Activated T-helper 17 cell treated with anti-CD3 and anti-CD28 coated beads, Interleukin-2, amount 50 U/mL, for 72 hours (primary cell): ENCODE measurements around the gene NELL1. TPM values are rescaled to one million over a fixed set of nuclear protein-coding genes. Genes with fewer than 3 reads are reported as not detected.

Source experiments
- ATAC-seq: fragments of 150-1000 bp; cut with Tn5 transposase; replicated peaks from 2 replicates; pipeline ENCODE4 v1.10.0; 2021; ENCODE audit warnings: mild to moderate bottlenecking, moderate library complexity
- H3K27ac Mint-ChIP-seq: one replicate; pipeline ENCODE4 v1.8.0; 2022; ENCODE audit warnings: mixed read lengths
- H3K27me3 Mint-ChIP-seq: one replicate; pipeline ENCODE4 v1.8.0; 2022; ENCODE audit warnings: mixed read lengths
- H3K36me3 Mint-ChIP-seq: one replicate; pipeline ENCODE4 v1.8.0; 2022; ENCODE audit warnings: low read depth, mild to moderate bottlenecking, mixed read lengths
- H3K4me1 Mint-ChIP-seq: one replicate; pipeline ENCODE4 v1.8.0; 2022; ENCODE audit warnings: mixed read lengths
- H3K4me3 Mint-ChIP-seq: one replicate; pipeline ENCODE4 v1.8.0; 2022; ENCODE audit warnings: mild to moderate bottlenecking, mixed read lengths
- H3K9me3 Mint-ChIP-seq: one replicate; pipeline ENCODE4 v1.8.0; 2022; ENCODE audit warnings: mixed read lengths
- total RNA-seq, 2 donors: library from RNA; stranded (reverse); gene quantifications; one replicate each; pipeline ENCODE4 v1.2.3, GENCODE V29; 2022

NELL1 gene
- total RNA-seq, 2 donors from 2014 or later, result not detected

GRCh38 chr11:21464601-21465193, 795.3 kb downstream of the NELL1 start:
- no peaks in the 10 kb centered on the region for H3K27me3 Mint-ChIP-seq
- no peaks in the 10 kb centered on the region for H3K36me3 Mint-ChIP-seq
- H3K4me1 Mint-ChIP-seq, result no peaks in the 10 kb centered on the region
- no peak overlapping the region for H3K27ac Mint-ChIP-seq
- H3K9me3 Mint-ChIP-seq, result peaks cover 4% of the 10 kb centered on the region
- ATAC-seq, result no peak
- H3K4me3 Mint-ChIP-seq, result no peak overlapping the region

DNA sequence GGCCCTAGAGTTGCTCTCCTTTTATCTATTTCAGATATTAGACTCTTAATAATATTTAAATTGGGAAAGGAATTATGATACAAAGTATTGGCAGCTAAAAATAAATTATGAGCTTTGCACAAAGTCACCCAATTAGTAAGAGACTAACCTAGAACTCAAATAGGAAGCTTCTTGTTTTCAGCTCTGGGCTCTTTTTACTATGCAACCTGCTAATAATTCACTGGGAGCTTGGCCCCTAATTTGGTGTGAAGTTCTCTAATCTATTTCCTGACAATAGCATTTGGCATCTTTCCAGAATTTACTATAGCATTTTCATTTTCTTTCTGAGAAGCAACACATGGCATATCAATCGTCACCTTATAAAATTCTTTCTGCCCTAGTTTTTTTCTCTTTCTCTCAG, 795.8 kb downstream of the NELL1 start:
- H3K36me3 Mint-ChIP-seq, result no peaks in the 10 kb centered on the region
- no peaks in the 10 kb centered on the region for H3K27me3 Mint-ChIP-seq
- ATAC-seq, result no peak
- no peak overlapping the region for H3K27ac Mint-ChIP-seq
- H3K4me1 Mint-ChIP-seq, result no peaks in the 10 kb centered on the region
- H3K4me3 Mint-ChIP-seq, result no peak overlapping the region
- peaks cover 4% of the 10 kb centered on the region for H3K9me3 Mint-ChIP-seq

GRCh38 chr11:21465920-21466319, 796.5 kb downstream of the NELL1 start:
- Mint-ChIP-seq H3K4me1 (no peaks in the 10 kb centered on the region), H3K27me3 (no peaks in the 10 kb centered on the region), H3K4me3 (no peak overlapping the region), H3K27ac (no peak overlapping the region), H3K9me3 (peaks cover 4% of the 10 kb centered on the region), H3K36me3 (no peaks in the 10 kb centered on the region)
- ATAC-seq, result no peak

- Mint-ChIP-seq H3K4me3 (no peak overlapping the region), H3K27me3 (no peaks in the 10 kb centered on the region), H3K27ac (no peak overlapping the region), H3K4me1 (no peaks in the 10 kb centered on the region), H3K9me3 (peaks cover 8% of the 10 kb centered on the region), H3K36me3 (no peaks in the 10 kb centered on the region)
- ATAC-seq, result no peak
Measured at GRCh38 chr11:21470521-21470920, 801.1 kb downstream of the NELL1 start.

DNA sequence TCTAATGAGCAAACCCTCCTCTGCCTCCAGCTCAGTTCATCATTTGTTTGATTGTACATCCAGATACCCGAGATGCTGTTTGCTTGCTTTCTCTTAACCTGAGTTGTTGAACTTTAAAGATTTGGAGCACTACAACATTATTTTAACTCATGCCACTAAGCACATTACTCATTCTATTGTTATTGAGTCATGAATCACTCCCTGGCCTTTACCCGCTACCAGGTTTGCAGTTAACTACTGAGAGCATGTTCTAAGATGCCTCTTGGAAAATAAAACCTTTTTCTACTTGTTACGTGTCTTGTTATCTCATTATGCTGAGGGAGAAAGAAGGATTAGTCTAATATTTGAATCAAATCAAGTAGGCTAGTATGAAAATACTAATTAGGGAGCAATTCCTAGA, 802.9 kb downstream of the NELL1 start:
- no peak overlapping the region for H3K27ac Mint-ChIP-seq

GRCh38 chr11:21474529-21474928, 805.1 kb downstream of the NELL1 start:
- no peak overlapping the region for H3K27ac Mint-ChIP-seq
- no peak overlapping the region for H3K4me3 Mint-ChIP-seq
- no peak for ATAC-seq
- no peaks in the 10 kb centered on the region for H3K36me3 Mint-ChIP-seq
- H3K27me3 Mint-ChIP-seq, result no peaks in the 10 kb centered on the region
- peaks cover 12% of the 10 kb centered on the region for H3K9me3 Mint-ChIP-seq
- H3K4me1 Mint-ChIP-seq, result no peaks in the 10 kb centered on the region

More for the DNA sequence above, 802.9 kb downstream of the NELL1 start:
- ATAC-seq, result no peak
- H3K36me3 Mint-ChIP-seq, result no peaks in the 10 kb centered on the region
- peaks cover 12% of the 10 kb centered on the region for H3K9me3 Mint-ChIP-seq
- H3K4me3 Mint-ChIP-seq, result no peak overlapping the region
- H3K27me3 Mint-ChIP-seq, result no peaks in the 10 kb centered on the region
- H3K4me1 Mint-ChIP-seq, result no peaks in the 10 kb centered on the region

- Mint-ChIP-seq H3K4me1 (no peaks in the 10 kb centered on the region), H3K9me3 (peaks cover 17% of the 10 kb centered on the region), H3K36me3 (no peaks in the 10 kb centered on the region), H3K27me3 (no peaks in the 10 kb centered on the region), H3K4me3 (no peak overlapping the region), H3K27ac (no peak overlapping the region)
- ATAC-seq, result no peak
Measured at GRCh38 chr11:21475276-21475675, 805.9 kb downstream of the NELL1 start.

DNA sequence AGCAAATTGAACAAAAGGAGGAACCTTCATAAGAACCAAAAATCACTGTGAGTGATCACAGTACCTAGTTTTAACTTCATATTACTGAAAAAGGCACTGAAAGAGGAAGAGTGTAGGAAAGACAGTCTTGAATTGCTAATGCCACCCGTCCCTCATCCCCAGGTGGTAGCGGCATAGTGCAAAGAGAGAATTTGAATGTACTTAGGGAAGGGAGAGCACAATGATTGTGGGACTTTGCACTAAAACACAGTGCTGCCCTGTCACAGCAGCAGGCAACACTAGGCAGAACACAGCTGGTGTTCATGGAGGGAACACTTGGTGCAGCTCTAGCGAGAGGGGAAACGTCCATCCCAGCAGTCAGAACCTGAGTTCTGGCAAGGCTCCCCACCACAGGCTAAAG, 807.2 kb downstream of the NELL1 start:
- Mint-ChIP-seq H3K36me3 (no peaks in the 10 kb centered on the region), H3K27ac (no peak overlapping the region), H3K4me3 (no peak overlapping the region), H3K9me3 (peaks cover 17% of the 10 kb centered on the region), H3K27me3 (no peaks in the 10 kb centered on the region), H3K4me1 (no peaks in the 10 kb centered on the region)
- ATAC-seq, result no peak

GRCh38 chr11:21480240-21480639, 810.9 kb downstream of the NELL1 start:
- Mint-ChIP-seq H3K9me3 (peaks cover 18% of the 10 kb centered on the region), H3K4me3 (no peak overlapping the region), H3K27ac (no peak overlapping the region), H3K27me3 (no peaks in the 10 kb centered on the region), H3K4me1 (no peaks in the 10 kb centered on the region), H3K36me3 (no peaks in the 10 kb centered on the region)
- no peak for ATAC-seq

GRCh38 chr11:21481255-21481654, 811.9 kb downstream of the NELL1 start:
- Mint-ChIP-seq H3K9me3 (peaks cover 22% of the 10 kb centered on the region), H3K36me3 (no peaks in the 10 kb centered on the region), H3K4me3 (no peak overlapping the region), H3K27ac (no peak overlapping the region), H3K4me1 (no peaks in the 10 kb centered on the region), H3K27me3 (no peaks in the 10 kb centered on the region)
- ATAC-seq, result no peak

DNA sequence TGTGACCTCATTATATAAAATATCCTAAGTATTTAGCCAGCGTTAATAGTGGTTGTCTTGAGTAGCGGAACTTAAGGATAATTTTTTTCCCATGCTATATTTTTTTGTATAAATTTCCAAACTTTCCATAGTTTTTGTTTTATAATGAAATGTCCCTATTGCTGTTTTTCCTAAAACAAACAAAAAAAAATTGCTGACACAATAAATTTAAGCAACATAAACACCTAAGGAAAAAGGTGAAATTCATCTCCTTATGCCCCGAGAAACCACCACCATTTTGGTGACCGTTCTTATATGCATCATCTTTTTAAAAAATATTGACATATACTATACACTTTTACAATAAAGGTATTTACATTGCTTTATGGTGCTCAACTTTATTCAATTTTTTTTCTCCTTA, 814.7 kb downstream of the NELL1 start:
- no peaks in the 10 kb centered on the region for H3K4me1 Mint-ChIP-seq
- no peaks in the 10 kb centered on the region for H3K27me3 Mint-ChIP-seq
- no peak overlapping the region for H3K4me3 Mint-ChIP-seq
- H3K36me3 Mint-ChIP-seq, result no peaks in the 10 kb centered on the region
- no peak for ATAC-seq
- no peak overlapping the region for H3K27ac Mint-ChIP-seq
- H3K9me3 Mint-ChIP-seq, result peaks cover 29% of the 10 kb centered on the region

- H3K27ac Mint-ChIP-seq, result no peak overlapping the region
- ATAC-seq, result no peak
- peaks cover 32% of the 10 kb centered on the region for H3K9me3 Mint-ChIP-seq
- H3K4me1 Mint-ChIP-seq, result no peaks in the 10 kb centered on the region
- H3K4me3 Mint-ChIP-seq, result no peak overlapping the region
- H3K36me3 Mint-ChIP-seq, result no peaks in the 10 kb centered on the region
- H3K27me3 Mint-ChIP-seq, result no peaks in the 10 kb centered on the region
Measured at GRCh38 chr11:21485006-21485405, 815.6 kb downstream of the NELL1 start.

GRCh38 chr11:21485426-21485825, 816.0 kb downstream of the NELL1 start:
- Mint-ChIP-seq H3K4me3 (no peak overlapping the region), H3K27me3 (no peaks in the 10 kb centered on the region), H3K27ac (no peak overlapping the region), H3K4me1 (no peaks in the 10 kb centered on the region), H3K36me3 (no peaks in the 10 kb centered on the region), H3K9me3 (peaks cover 29% of the 10 kb centered on the region)
- no peak for ATAC-seq

DNA sequence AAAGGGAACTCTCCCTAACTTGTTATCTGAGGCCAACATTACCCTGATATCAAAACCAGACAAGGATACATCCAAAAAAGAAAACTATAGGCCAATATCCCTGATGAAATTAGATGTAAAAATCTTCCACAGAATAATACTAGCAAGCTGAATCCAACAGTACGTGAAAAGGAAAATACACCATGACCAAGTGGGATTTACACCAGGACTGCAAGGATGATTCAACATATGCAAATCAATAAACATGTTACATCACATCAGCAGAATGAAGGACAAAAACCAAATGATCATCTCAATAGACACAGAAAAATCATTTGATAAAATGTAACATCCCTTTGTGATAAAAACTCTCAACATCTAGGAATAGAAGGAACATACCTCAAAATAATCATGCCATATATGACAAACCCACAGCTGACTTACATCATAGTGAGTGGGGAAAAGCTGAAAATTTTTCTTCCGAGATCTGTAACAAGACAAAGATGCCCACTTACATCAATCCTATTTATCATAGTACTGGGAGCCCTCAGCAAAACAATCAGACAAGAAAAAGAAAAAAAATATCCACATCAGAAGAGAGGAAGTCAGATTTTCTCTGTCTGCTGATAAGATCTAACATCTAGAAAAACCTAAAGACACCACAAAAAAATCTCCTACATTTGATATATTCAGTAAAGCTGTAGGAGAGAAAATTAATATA, 820.2 kb downstream of the NELL1 start:
- Mint-ChIP-seq H3K27me3 (no peaks in the 10 kb centered on the region), H3K4me3 (no peak overlapping the region), H3K9me3 (peaks cover 29% of the 10 kb centered on the region), H3K4me1 (no peaks in the 10 kb centered on the region), H3K27ac (no peak overlapping the region), H3K36me3 (no peaks in the 10 kb centered on the region)
- no peak for ATAC-seq

DNA sequence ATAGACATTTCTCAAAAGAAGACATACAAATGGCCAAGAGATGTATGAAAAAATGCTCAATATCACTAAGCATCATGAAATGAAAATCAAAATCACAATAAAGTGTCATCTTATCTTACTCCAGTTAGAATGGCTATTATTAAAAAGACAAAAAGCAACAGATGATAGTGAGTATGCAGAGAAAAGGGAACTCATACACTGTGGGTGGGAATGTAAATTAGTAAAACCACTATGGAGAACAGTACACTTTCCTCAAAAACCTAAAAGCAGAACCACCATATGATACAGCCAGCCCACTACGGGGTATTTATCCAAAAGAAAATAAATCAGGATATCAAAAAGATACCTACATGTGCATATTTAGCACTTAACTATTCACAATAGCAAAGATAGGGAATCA, 823.5 kb downstream of the NELL1 start:
- H3K36me3 Mint-ChIP-seq, result no peaks in the 10 kb centered on the region
- no peaks in the 10 kb centered on the region for H3K27me3 Mint-ChIP-seq
- peaks cover 17% of the 10 kb centered on the region for H3K9me3 Mint-ChIP-seq

More for the DNA sequence above, 823.5 kb downstream of the NELL1 start:
- Mint-ChIP-seq H3K4me3 (no peak overlapping the region), H3K27ac (no peak overlapping the region), H3K4me1 (no peaks in the 10 kb centered on the region)
- ATAC-seq, result no peak
